Colonic mucosa (tissue), 4 donors: ENCODE data around the gene KRT84. TPM values are rescaled to one million over a fixed set of nuclear protein-coding genes. Genes with fewer than 3 reads are reported as not detected.

ENCODE experiments used
- DNase-seq: peaks from one replicate; pipeline ENCODE4 v3.0.0-alpha.2; 2020
- H3K27ac ChIP-seq: fragments of 200-600 bp; one replicate; pipeline ENCODE4 v1.8.0; 2021
- H3K27me3 ChIP-seq: fragments of 200-600 bp; one replicate; pipeline ENCODE4 v1.8.0; 2021
- H3K36me3 ChIP-seq: fragments of 200-600 bp; one replicate; pipeline ENCODE4 v1.8.0; 2021
- H3K4me1 ChIP-seq: fragments of 200-600 bp; one replicate; pipeline ENCODE4 v1.8.0; 2021; ENCODE audit warnings: mild to moderate bottlenecking
- H3K4me3 ChIP-seq: fragments of 200-600 bp; one replicate; pipeline ENCODE4 v1.8.0; 2021
- H3K9ac ChIP-seq, 2 donors: one replicate each; pipeline ENCODE4 v1.7.0; 2013; ENCODE audit warnings: control low read depth in 2 of 2, low read depth in 2 of 2, low read length in 2 of 2
- H3K9me3 ChIP-seq: fragments of 200-600 bp; one replicate; pipeline ENCODE4 v1.8.0; 2021
- CTCF ChIP-seq: fragments of 200-600 bp; IDR thresholded peaks from one replicate; pipeline ENCODE4 v1.8.0; 2022; ENCODE audit warnings: antibody characterized with exemption, mild to moderate bottlenecking
- intact Hi-C: fragments of 100-400 bp; cut with DNase I; formaldehyde crosslinking; loops from one replicate; pipeline ENCODE4 v1.14.1; 2022
- total RNA-seq, 2 donors: library from RNA; stranded (reverse); fragmentation: NEBNext Ultra II Directional in 1 of 2; extraction: Animal tissue kit (Norgen Biotek cat#: 25700) in 1 of 2; gene quantifications; one replicate each; pipeline ENCODE4 v1.2.1, GENCODE V29; 2021
- donor health status: healthy.
- donor health status: DM: no; HTN: no; CAD: no.
- donor health status: DM: no; HTN: no; CAD: no.

KRT84 gene
- total RNA-seq, 2 donors from 2014 or later, result not detected

- Histone ChIP-seq H3K9ac (no peak overlapping the region), H3K4me3 (no peak overlapping the region), H3K9me3 (no peaks in the 10 kb centered on the region), H3K27ac (no peak overlapping the region), H3K27me3 (no peaks in the 10 kb centered on the region), H3K36me3 (no peaks in the 10 kb centered on the region), H3K4me1 (no peaks in the 10 kb centered on the region)
- TF ChIP-seq CTCF, result no peak
- intact Hi-C loops, result no loop called here
- DNase-seq, result no peak
Measured at GRCh38 chr12:52368508-52368907, 16.9 kb downstream of the KRT84 start.

DNA sequence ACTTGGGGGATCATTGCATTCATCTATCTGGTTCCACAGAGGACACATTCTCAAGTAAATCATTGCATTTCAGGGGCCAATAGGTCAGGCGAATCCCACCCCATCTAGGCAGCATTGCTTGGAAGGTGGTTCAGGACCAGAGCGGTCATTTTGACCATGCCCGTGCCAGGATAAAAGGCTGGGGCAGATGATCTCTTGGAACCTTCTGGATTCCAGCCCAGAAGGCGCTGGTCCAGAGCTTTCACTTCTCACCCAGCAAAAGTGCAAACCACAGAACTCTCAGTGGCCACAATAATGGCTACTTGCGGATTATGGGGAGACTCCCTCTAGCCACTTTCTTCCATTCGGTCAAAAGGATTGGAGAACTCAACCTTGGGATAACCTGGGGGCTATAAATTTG, 17.6 kb downstream of the KRT84 start:
- no peaks in the 10 kb centered on the region for H3K4me1 ChIP-seq
- intact Hi-C loops, result no loop called here
- no peak overlapping the region for H3K4me3 ChIP-seq
- no peaks in the 10 kb centered on the region for H3K9me3 ChIP-seq
- no peak for TF ChIP-seq CTCF
- H3K27ac ChIP-seq, result no peak overlapping the region
- DNase-seq, result no peak
- H3K9ac ChIP-seq, result no peak overlapping the region
- no peaks in the 10 kb centered on the region for H3K36me3 ChIP-seq
- H3K27me3 ChIP-seq, result no peaks in the 10 kb centered on the region

DNA sequence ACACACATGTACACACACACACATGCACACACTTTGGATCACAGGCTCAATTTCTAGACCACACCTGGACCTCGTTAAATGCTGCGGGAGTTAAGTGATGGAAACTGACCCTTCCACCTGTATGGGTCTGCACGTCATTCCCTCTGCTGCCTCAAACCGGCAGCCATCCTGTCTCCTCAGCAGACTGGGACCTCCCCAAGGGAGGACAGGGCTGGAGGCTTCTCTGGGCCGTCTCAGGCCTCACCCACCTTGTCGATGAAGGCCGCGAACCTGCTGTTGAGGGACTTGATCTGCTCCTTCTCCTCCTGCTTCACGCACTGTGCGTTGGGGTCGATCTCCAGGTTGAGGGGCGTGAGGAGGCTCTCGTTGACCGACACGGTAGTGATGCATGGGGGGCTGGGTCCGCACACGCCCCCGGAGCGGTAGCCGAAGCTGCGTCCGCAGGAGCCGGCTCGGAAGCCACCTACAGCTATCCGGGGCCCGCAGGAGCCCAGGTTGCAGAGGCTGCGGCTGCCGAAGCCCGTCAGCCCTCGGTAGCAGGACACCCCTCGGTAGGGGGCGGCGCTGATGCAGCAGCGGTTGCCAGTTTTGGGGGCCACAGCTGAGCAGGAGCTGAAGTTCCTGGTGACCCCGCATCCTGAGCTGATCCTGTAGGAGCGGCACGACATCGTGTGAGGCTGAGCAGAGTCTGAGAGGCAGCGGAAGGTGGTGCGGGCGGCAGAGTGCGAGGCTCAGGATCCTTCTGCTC, 18.5 kb downstream of the KRT84 start, which contains the start of gene KRT85:
TSS of gene KRT85 (minus strand) at position 744 of the 748 bp plus-strand sequence. CDS start at position 668, 76 bp downstream.
- H3K4me3 ChIP-seq, result no peak within 1 kb of the TSS
- no peaks in the 10 kb centered on the region for H3K4me1 ChIP-seq
- H3K9me3 ChIP-seq, result no peaks in the 10 kb centered on the region
- H3K36me3 ChIP-seq, result no peaks in the 10 kb centered on the region
- TF ChIP-seq CTCF, result no peak
- no peak for DNase-seq
- H3K9ac ChIP-seq, result no peak within 1 kb of the TSS
- intact Hi-C loops, result no loop called here
- no peaks in the 10 kb centered on the region for H3K27me3 ChIP-seq
- no peak within 1 kb of the TSS for H3K27ac ChIP-seq

DNA sequence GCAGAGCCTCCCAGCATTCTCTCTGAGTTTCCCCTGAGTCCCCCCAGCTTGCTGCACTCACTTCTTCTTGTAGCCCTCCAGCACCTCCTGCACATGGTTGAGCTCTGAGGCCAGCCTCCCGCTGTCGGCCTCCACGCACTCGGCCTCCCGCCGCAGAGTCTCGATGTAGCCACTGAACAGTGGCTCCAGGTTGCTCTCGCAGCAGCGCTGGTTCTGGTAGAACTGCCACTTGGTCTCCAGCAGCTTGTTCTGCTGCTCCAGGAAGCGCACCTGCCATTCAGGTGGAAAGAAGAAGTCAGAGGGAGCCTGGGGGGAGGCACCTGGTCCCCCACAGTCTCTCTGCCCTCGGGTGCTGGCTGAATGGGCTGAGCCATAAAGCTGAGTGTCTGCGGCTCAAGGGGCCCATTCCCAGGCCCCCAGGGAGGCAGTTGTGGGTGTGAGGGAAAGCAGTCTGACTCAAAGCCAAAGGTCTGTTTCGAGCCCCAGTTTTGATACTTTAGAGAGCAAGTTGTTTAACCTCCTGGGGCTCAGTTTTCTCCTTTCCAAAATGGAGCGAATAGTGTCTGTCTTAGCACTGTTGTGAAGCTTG, 20.5 kb downstream of the KRT84 start:
- no peaks in the 10 kb centered on the region for H3K4me1 ChIP-seq
- no peak overlapping the region for H3K27ac ChIP-seq
- H3K9ac ChIP-seq, result no peak overlapping the region
- H3K27me3 ChIP-seq, result no peaks in the 10 kb centered on the region
- intact Hi-C loops, result no loop called here
- no peak for TF ChIP-seq CTCF
- H3K4me3 ChIP-seq, result no peak overlapping the region
- no peaks in the 10 kb centered on the region for H3K36me3 ChIP-seq
- no peaks in the 10 kb centered on the region for H3K9me3 ChIP-seq
- DNase-seq, result no peak

- no peak overlapping the region for H3K9ac ChIP-seq
- no peak overlapping the region for H3K27ac ChIP-seq
- no peaks in the 10 kb centered on the region for H3K4me1 ChIP-seq
- no peaks in the 10 kb centered on the region for H3K27me3 ChIP-seq
- TF ChIP-seq CTCF, result no peak
- no peak overlapping the region for H3K4me3 ChIP-seq
- H3K36me3 ChIP-seq, result no peaks in the 10 kb centered on the region
- DNase-seq, result no peak
- intact Hi-C loops, result no loop called here
- no peaks in the 10 kb centered on the region for H3K9me3 ChIP-seq
Measured at GRCh38 chr12:52364061-52364460, 21.4 kb downstream of the KRT84 start.
